Stomach smooth muscle (tissue), 2 donors: Measurements from ENCODE around the gene RAD54L.
"Not testable (repeated sequence)": the region's sequence is repeated elsewhere in the genome, so short reads cannot be mapped to it uniquely, and the experiment has no call there.

Experiments used
- H3K27ac ChIP-seq: one replicate; pipeline ENCODE4 v1.7.0; 2013; ENCODE audit warnings: mild to moderate bottlenecking, low read length, inconsistent platforms
- H3K27me3 ChIP-seq, 2 donors: one replicate each; pipeline ENCODE4 v1.7.0; 2013; ENCODE audit warnings: low read length in 2 of 2; ENCODE audit not compliant: insufficient read depth in 2 of 2, control insufficient read depth in 1 of 2
- H3K36me3 ChIP-seq, 2 donors: one replicate each; pipeline ENCODE4 v1.7.0; 2013; ENCODE audit warnings: low read length in 2 of 2; ENCODE audit not compliant: control insufficient read depth in 2 of 2, insufficient read depth in 2 of 2
- H3K4me1 ChIP-seq: one replicate; pipeline ENCODE4 v1.7.0; 2013; ENCODE audit warnings: low read length; ENCODE audit not compliant: control insufficient read depth, insufficient read depth
- H3K4me3 ChIP-seq, 2 donors: one replicate each; pipeline ENCODE4 v1.7.0; 2013; ENCODE audit warnings: low read length in 2 of 2
- H3K9ac ChIP-seq, 2 donors: one replicate each; pipeline ENCODE4 v1.7.0; 2013; ENCODE audit warnings: low read length in 2 of 2, mild to moderate bottlenecking in 1 of 2
- H3K9me3 ChIP-seq, 2 donors: one replicate each; pipeline ENCODE4 v1.7.0; 2013; ENCODE audit warnings: low read length in 2 of 2; ENCODE audit not compliant: control insufficient read depth in 2 of 2
- donor health status: healthy.
- donor health status: Pancreatic carcinoma.

RAD54L gene

DNA sequence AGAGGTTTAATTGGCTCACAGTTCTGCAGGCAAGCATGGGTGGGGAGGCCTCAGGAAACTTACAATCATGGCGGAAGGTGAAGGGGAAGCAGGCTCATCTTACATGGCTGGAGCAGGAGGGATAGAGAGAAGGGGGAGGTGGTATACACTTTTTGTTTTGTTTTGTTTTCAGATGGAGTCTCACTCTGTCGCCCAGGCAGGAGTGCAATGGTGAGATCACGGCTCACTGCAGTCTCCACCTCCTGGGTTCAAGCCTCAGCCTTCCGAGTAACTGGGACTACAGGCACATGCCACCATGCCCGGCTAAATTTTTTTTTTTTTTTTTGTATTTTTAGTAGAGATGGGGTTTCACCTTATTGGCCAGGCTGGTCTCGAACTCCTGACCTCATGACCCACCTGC lies 74.6 kb downstream of the RAD54L start:
- not testable (repeated sequence) for H3K36me3 ChIP-seq, H3K9me3 ChIP-seq, H3K9ac ChIP-seq, H3K27ac ChIP-seq, H3K4me3 ChIP-seq, H3K4me1 ChIP-seq, H3K27me3 ChIP-seq

DNA sequence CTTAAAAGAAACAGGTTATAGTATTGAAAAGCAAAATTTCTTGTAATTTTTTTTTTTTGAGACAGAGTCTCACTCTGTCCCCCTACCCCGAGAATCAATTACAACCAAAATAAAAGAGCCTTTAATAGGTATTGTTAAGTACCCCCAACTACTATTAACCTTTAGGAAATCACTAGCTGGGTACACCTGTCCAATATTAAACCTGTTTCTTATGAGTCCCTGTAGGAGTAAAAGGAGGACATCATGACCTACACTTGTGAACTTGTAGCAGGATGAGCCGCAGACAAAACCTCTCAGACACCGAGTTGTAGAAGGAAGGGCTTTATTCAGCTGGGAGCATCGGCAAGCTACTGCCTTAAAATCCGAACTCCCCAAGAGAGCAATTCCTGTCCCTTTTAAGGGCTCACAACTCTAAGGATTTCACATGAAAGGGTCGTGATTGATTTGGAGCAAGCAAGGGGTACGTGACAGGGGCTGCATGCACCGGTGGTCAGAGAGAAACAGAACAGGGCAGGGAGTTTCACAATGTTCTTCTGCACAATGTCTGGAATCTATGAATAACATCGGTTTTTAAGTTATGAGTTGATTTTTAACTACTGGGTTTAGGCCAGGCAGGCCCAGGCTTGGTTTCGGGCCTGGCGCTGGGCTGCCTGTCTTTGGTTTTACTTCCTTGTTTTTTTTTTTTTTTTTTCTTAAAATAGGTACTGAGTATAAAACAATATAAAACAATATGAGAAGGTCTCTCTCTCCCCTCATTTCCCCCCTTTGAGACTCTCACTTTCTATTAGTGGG lies 77.9 kb downstream of the RAD54L start:
- not testable (repeated sequence) for H3K9ac ChIP-seq, H3K27ac ChIP-seq, H3K4me1 ChIP-seq, H3K4me3 ChIP-seq, H3K36me3 ChIP-seq, H3K27me3 ChIP-seq, H3K9me3 ChIP-seq
